PC-3 (cell line): ENCODE results near the gene MTHFD1L. TPM values are rescaled to one million over a fixed set of nuclear protein-coding genes. Genes with fewer than 3 reads are reported as not detected.

ENCODE experiments used
- ATAC-seq: fragments of 200-7000 bp; cut with Tn5 transposase; 2 replicates; pipeline ENCODE4 v1.9.1; 2020; ENCODE audit warnings: mild to moderate bottlenecking, moderate library complexity
- BruUV-seq: library from RNA; stranded (reverse); fragments of 400-500 nt; replicated peaks from 2 replicates; lab custom pipeline; 2021; lab: Mats Ljungman, UMichigan
- CTCF ChIA-PET: fragments of 300-600 bp; sonication (Branson Sonifier 250); formaldehyde crosslinking; loops from one replicate; lab custom pipeline; 2022; ENCODE audit warnings: antibody characterized with exemption; lab: Charles Lee
- POLR2A ChIA-PET: fragments of 300-600 bp; sonication (Branson Sonifier 250); formaldehyde crosslinking; loops from one replicate; lab custom pipeline; 2022; ENCODE audit warnings: antibody characterized with exemption; ENCODE audit not compliant: unreplicated experiment; lab: Charles Lee
- DNase-seq: peaks from one replicate; pipeline ENCODE4 v3.0.0-alpha.2; 2015
- H2AFZ ChIP-seq: fragments of 300-600 bp; sonication (generic); 2 replicates; pipeline ENCODE4 v1.6.0; 2016; ENCODE audit warnings: antibody characterized with exemption, low read length
- H3F3A ChIP-seq: fragments of 300-600 bp; sonication (generic); one replicate; pipeline ENCODE4 v1.6.0; 2017; ENCODE audit warnings: antibody characterized with exemption, low read length, control low read depth, mild to moderate bottlenecking; ENCODE audit not compliant: unreplicated experiment
- H3K27ac ChIP-seq: fragments of 300-600 bp; sonication (generic); 2 replicates; pipeline ENCODE4 v1.5.1; 2016; ENCODE audit warnings: mild to moderate bottlenecking, low read length
- H3K27me3 ChIP-seq: fragments of 300-600 bp; sonication (generic); 2 replicates; pipeline ENCODE4 v1.6.1; 2016; ENCODE audit warnings: low read length, mixed read lengths
- H3K36me3 ChIP-seq: fragments of 300-600 bp; sonication (generic); 2 replicates; pipeline ENCODE4 v1.6.1; 2016; ENCODE audit warnings: low read depth, mixed run types, low read length, mixed read lengths
- H3K4me1 ChIP-seq: fragments of 300-600 bp; sonication (generic); 2 replicates; pipeline ENCODE4 v1.5.1; 2016; ENCODE audit warnings: low read length; ENCODE audit not compliant: insufficient read depth
- H3K4me2 ChIP-seq: fragments of 300-600 bp; sonication (generic); 2 replicates; pipeline ENCODE4 v1.6.0; 2016; ENCODE audit warnings: low read length
- H3K4me3 ChIP-seq: fragments of 300-600 bp; sonication (generic); 2 replicates; pipeline ENCODE4 v1.5.1; 2016; ENCODE audit warnings: mild to moderate bottlenecking, low read length, mixed read lengths
- H3K79me2 ChIP-seq: fragments of 300-600 bp; sonication (generic); 2 replicates; pipeline ENCODE4 v1.6.1; 2017; ENCODE audit warnings: low read length, mixed read lengths
- H3K9ac ChIP-seq: fragments of 300-600 bp; sonication (generic); 2 replicates; pipeline ENCODE4 v1.6.0; 2016; ENCODE audit warnings: mild to moderate bottlenecking, low read length
- H3K9me2 ChIP-seq: fragments of 300-600 bp; sonication (generic); replicated peaks from 2 replicates; pipeline ENCODE4 v1.6.1; 2016; ENCODE audit warnings: mixed run types, low read length, mixed read lengths
- H3K9me3 ChIP-seq: fragments of 300-600 bp; sonication (generic); 2 replicates; pipeline ENCODE4 v1.6.1; 2016; ENCODE audit warnings: low read length, mixed read lengths
- H4K20me1 ChIP-seq: fragments of 300-600 bp; sonication (generic); 2 replicates; pipeline ENCODE4 v1.6.1; 2016; ENCODE audit warnings: low read length, mixed read lengths
- CTCF ChIP-seq: fragments of 300-600 bp; sonication (generic); conservative IDR thresholded peaks from 2 replicates; pipeline ENCODE4 v1.5.1; 2017; ENCODE audit warnings: antibody characterized with exemption, low read depth, mild to moderate bottlenecking, low read length
- EZH2 ChIP-seq: fragments of 300-600 bp; sonication (generic); IDR thresholded peaks from one replicate; pipeline ENCODE4 v1.6.1; 2017; ENCODE audit warnings: antibody characterized with exemption, mild to moderate bottlenecking, low read length; ENCODE audit not compliant: unreplicated experiment
- EZH2phosphoT487 ChIP-seq: fragments of 300-600 bp; sonication (generic); IDR thresholded peaks from 2 replicates; pipeline ENCODE4 v1.6.1; 2018; ENCODE audit warnings: mild to moderate bottlenecking, antibody characterized with exemption, low read length, borderline replicate concordance
- intact Hi-C: fragments of 100-400 bp; cut with micrococcal nuclease; formaldehyde crosslinking; loops from 2 replicates; pipeline ENCODE4 v1.9.0; 2023
- total RNA-seq: library from RNA; depleted of rRNA; stranded (reverse); fragments of >200 nt; gene quantifications from 2 replicates; pipeline ENCODE4 v1.2.3, GENCODE V29; 2014

The MTHFD1L gene
- total RNA-seq, 1 experiment from 2014 or later: 11.9 TPM

DNA sequence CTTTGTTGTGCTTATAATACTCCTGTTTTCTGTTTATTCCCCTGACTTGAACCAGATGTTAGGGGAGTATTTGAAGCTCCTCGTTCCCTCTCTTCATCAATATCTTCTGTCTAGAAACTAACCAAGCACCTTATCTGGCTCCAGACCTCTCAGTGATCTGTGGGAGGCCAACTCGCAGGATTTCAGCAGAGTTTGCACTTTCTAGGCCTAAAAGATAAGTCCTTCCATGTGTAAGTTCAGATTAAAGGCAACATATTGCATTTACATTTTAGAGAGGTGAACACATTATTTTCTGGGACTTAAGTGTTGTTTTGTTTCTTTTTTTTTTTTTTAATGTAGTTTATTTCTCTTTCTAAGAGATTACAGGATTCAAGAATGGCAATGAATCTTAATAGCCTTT, 234.8 kb downstream of the MTHFD1L start:
- Histone ChIP-seq H3K79me2 (no peaks in the 10 kb centered on the region), H2AFZ (no peak overlapping the region), H3K9ac (no peak overlapping the region), H3K27me3 (no peaks in the 10 kb centered on the region), H3K9me2 (no peaks in the 10 kb centered on the region), H3K4me1 (no peaks in the 10 kb centered on the region), H3K27ac (no peak overlapping the region), H3K36me3 (0 out of 2 replicates have a peak, but pooled peaks cover 6% of the 10 kb centered on the region), H3K4me3 (no peak overlapping the region), H3K4me2 (no peak overlapping the region), H3K9me3 (no peaks in the 10 kb centered on the region), H3F3A (no peaks in the 10 kb centered on the region), H4K20me1 (no peaks in the 10 kb centered on the region)
- CTCF ChIA-PET: no interaction called here
- no TSS peak for BruUV-seq
- DNase-seq (no peak), ATAC-seq (no peak)
- intact Hi-C loops: no loop called here
- POLR2A ChIA-PET: no interaction called here
- TF ChIP-seq EZH2phosphoT487 (no peak), EZH2 (no peak), CTCF (no peak)

DNA sequence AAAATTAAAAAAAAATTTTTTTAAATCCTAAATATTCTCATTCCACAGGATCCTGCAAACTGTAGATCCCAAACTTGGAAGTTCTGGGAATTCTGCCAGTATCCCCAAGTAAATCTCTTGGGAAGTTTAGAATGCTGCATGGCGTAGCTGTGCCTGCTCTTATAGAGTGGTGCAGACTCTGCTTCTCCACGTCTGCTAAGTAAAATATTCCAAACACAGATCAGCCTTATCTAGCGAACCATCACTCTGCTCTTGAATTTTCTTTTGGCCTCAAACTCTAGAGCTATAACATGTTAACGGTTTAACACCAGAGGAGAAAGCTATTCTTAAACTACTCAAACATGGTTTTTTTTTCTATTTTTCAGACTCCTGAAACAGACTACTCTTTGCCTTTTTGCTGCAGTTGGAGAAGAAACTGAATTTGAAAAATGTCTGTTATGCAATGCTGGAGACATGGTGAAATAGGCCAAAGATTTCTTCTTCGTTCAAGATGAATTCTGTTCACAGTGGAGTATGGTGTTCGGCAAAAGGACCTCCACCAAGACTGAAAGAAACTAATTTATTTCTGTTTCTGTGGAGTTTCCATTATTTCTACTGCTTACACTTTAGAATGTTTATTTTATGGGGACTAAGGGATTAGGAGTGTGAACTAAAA, 235.8 kb downstream of the MTHFD1L start:
- ChIA-PET CTCF (no interaction called here), POLR2A (no interaction called here)
- DNase-seq: no peak
- no peak overlapping the region for H3K9ac ChIP-seq
- no peak for TF ChIP-seq CTCF
- no peak for TF ChIP-seq EZH2
- no peak for TF ChIP-seq EZH2phosphoT487
- intact Hi-C loops: no loop called here
- H3K36me3 ChIP-seq: 0 out of 2 replicates have a peak, but pooled peaks cover 6% of the 10 kb centered on the region
- no peaks in the 10 kb centered on the region for H3K79me2 ChIP-seq
- H3K4me3 ChIP-seq: no peak overlapping the region
- H2AFZ ChIP-seq: no peak overlapping the region
- H3K9me2 ChIP-seq: no peaks in the 10 kb centered on the region
- no peaks in the 10 kb centered on the region for H3K9me3 ChIP-seq
- H4K20me1 ChIP-seq: no peaks in the 10 kb centered on the region
- H3F3A ChIP-seq: no peaks in the 10 kb centered on the region
- H3K4me2 ChIP-seq: no peak overlapping the region
- H3K27me3 ChIP-seq: no peaks in the 10 kb centered on the region
- no peak overlapping the region for H3K27ac ChIP-seq
- no peaks in the 10 kb centered on the region for H3K4me1 ChIP-seq
- no TSS peak for BruUV-seq
- no peak for ATAC-seq
